HCT116 (cell line): ENCODE measurements around the gene ANKRD39. TPM values are rescaled to one million over a fixed set of nuclear protein-coding genes. Genes with fewer than 3 reads are reported as not detected.

Experiments used
- ATAC-seq: fragments of 200-7000 bp; cut with Tn5 transposase; 2 replicates; pipeline ENCODE4 v1.9.1; 2020; ENCODE audit warnings: mild to moderate bottlenecking, moderate library complexity
- BruUV-seq: library from RNA; stranded (reverse); fragments of 400-500 nt; replicated peaks from 2 replicates; lab custom pipeline; 2021; lab: Mats Ljungman, UMichigan
- CTCF ChIA-PET: fragments of 300-600 bp; sonication (Branson Sonifier 250); formaldehyde crosslinking; loops from one replicate; lab custom pipeline; 2021; ENCODE audit warnings: antibody characterized with exemption; lab: Charles Lee
- POLR2A ChIA-PET: fragments of 300-600, 350-600 bp; sonication (Branson Sonifier 250); formaldehyde crosslinking; loops from one replicate; lab custom pipeline; 2021; ENCODE audit warnings: antibody characterized with exemption; lab: Charles Lee
- RAD21 ChIA-PET, 2 experiments: fragments of 300-600 bp; sonication (Branson Sonifier 250); formaldehyde crosslinking; loops; one replicate each; lab custom pipeline; 2023; ENCODE audit warnings: low total read pairs in 2 of 2; ENCODE audit not compliant: uncharacterized antibody in 2 of 2, unreplicated experiment in 2 of 2, low non-redundant PET in 1 of 2; lab: Charles Lee
- DNase-seq: peaks from one replicate; pipeline ENCODE4 v3.0.0-alpha.2; 2010; ENCODE audit warnings: low read depth, low spot score
- H2AFZ ChIP-seq: fragments of 200-600 bp; shearing (Covaris generic), sonication (generic); 2 replicates; pipeline ENCODE4 v1.6.1; 2017; ENCODE audit warnings: low read depth, mixed run types, mixed read lengths, antibody characterized with exemption, low read length; ENCODE audit not compliant: poor library complexity, severe bottlenecking
- H3K27ac ChIP-seq: 2 replicates; pipeline ENCODE4 v1.5.1; 2012; ENCODE audit warnings: low read depth, low read length
- H3K27me3 ChIP-seq: fragments of 200-600 bp; sonication (generic); 2 replicates; pipeline ENCODE4 v1.6.1; 2016; ENCODE audit warnings: mixed run types, low read length, mixed read lengths; ENCODE audit not compliant: insufficient read depth
- H3K36me3 ChIP-seq, 2 experiments: fragments of 200-500 bp in 1 of 2; fragments of 200-600 bp in 1 of 2; sonication (Bioruptor generic) in 1 of 2; sonication (generic) in 1 of 2; 2 replicates each; pipeline versions ENCODE4 v1.5.1 to v1.6.1; 2014 to 2016; ENCODE audit warnings: low read length in 2 of 2, inconsistent platforms in 1 of 2, mixed read lengths in 1 of 2, mixed run types in 1 of 2; ENCODE audit not compliant: insufficient read depth in 2 of 2, control insufficient read depth in 1 of 2
- H3K4me1 ChIP-seq, 2 experiments: fragments of 200-600 bp in 1 of 2; sonication (generic) in 1 of 2; 2 replicates each; pipeline versions ENCODE4 v1.5.1 to v1.6.1; 2012 to 2017; ENCODE audit warnings: low read length in 2 of 2, inconsistent platforms in 1 of 2, mild to moderate bottlenecking in 1 of 2, mixed read lengths in 1 of 2, mixed run types in 1 of 2, moderate library complexity in 1 of 2; ENCODE audit not compliant: insufficient read depth in 2 of 2, control insufficient read depth in 1 of 2
- H3K4me2 ChIP-seq: fragments of 200-600 bp; sonication (generic); 2 replicates; pipeline ENCODE4 v1.6.1; 2017; ENCODE audit warnings: mixed run types, low read length, mixed read lengths
- H3K4me3 ChIP-seq, 2 experiments: fragments of 200-600 bp in 1 of 2; sonication (generic) in 1 of 2; replicated peaks in 1 of 2; 2 replicates each; pipeline ENCODE4 v1.5.1; 2011 to 2016; ENCODE audit warnings: low read length in 2 of 2, control low read depth in 1 of 2, low read depth in 1 of 2, mild to moderate bottlenecking in 1 of 2, mixed read lengths in 1 of 2, mixed run types in 1 of 2
- H3K79me2 ChIP-seq: fragments of 200-600 bp; sonication (generic); 2 replicates; pipeline ENCODE4 v1.6.1; 2017; ENCODE audit warnings: mild to moderate bottlenecking, mixed run types, low read length, moderate library complexity, mixed read lengths; ENCODE audit not compliant: insufficient read depth
- H3K9ac ChIP-seq: fragments of 200-600 bp; sonication (generic); 2 replicates; pipeline ENCODE4 v1.6.1; 2016; ENCODE audit warnings: low read length, mixed read lengths
- H3K9me2 ChIP-seq: fragments of 200-600 bp; sonication (generic), shearing (Covaris generic); 2 replicates; pipeline ENCODE4 v1.6.1; 2017; ENCODE audit warnings: mixed run types, mild to moderate bottlenecking, moderate library complexity; ENCODE audit not compliant: insufficient read depth
- H3K9me3 ChIP-seq, 2 experiments: fragments of 200-500 bp in 1 of 2; fragments of 200-600 bp in 1 of 2; sonication (Bioruptor generic) in 1 of 2; sonication (generic) in 1 of 2; 2 replicates each; pipeline ENCODE4 v1.6.1; 2014 to 2017; ENCODE audit warnings: low read length in 2 of 2, mixed read lengths in 2 of 2, inconsistent platforms in 1 of 2, low read depth in 1 of 2, mild to moderate bottlenecking in 1 of 2, mixed run types in 1 of 2, moderate library complexity in 1 of 2; ENCODE audit not compliant: control insufficient read depth in 1 of 2, insufficient read depth in 1 of 2
- H4K20me1 ChIP-seq: fragments of 200-600 bp; sonication (generic), shearing (Covaris generic); 2 replicates; pipeline ENCODE4 v1.6.1; 2017; ENCODE audit warnings: mixed run types, mild to moderate bottlenecking, moderate library complexity; ENCODE audit not compliant: insufficient read depth
- CTCF ChIP-seq, 3 experiments: fragments of 200-600 bp in 1 of 3; sonication (generic) in 1 of 3; IDR thresholded peaks in 2 of 3; conservative IDR thresholded peaks in 1 of 3; 2 replicates each; pipeline ENCODE4 v1.5.1; 2012 to 2017; ENCODE audit warnings: low read depth in 2 of 3, low read length in 2 of 3, antibody characterized with exemption in 1 of 3, borderline replicate concordance in 1 of 3, control low read depth in 1 of 3, mild to moderate bottlenecking in 1 of 3, mixed read lengths in 1 of 3, mixed run types in 1 of 3, moderate library complexity in 1 of 3; ENCODE audit not compliant: insufficient read depth in 1 of 3
- ELF1 ChIP-seq: IDR thresholded peaks from 2 replicates; pipeline ENCODE4 v1.6.1; 2012; ENCODE audit warnings: low read depth, borderline replicate concordance
- FOSL1 ChIP-seq: IDR thresholded peaks from 2 replicates; pipeline ENCODE4 v1.6.1; 2012; ENCODE audit warnings: low read depth
- MAX ChIP-seq: IDR thresholded peaks from 2 replicates; pipeline ENCODE4 v1.6.1; 2012
- TCF7L2 ChIP-seq: IDR thresholded peaks from 2 replicates; pipeline ENCODE4 v1.7.0; 2011; ENCODE audit warnings: borderline replicate concordance, inconsistent platforms; ENCODE audit not compliant: insufficient read depth, insufficient read length; ENCODE audit errors: extremely low read depth
- YY1 ChIP-seq: IDR thresholded peaks from 2 replicates; pipeline ENCODE4 v1.6.1; 2011; ENCODE audit warnings: low read length, low read depth, moderate library complexity, mild to moderate bottlenecking; ENCODE audit not compliant: insufficient replicate concordance; ENCODE audit errors: extremely low read depth
- ZBTB33 ChIP-seq: IDR thresholded peaks from 2 replicates; pipeline ENCODE4 v1.6.1; 2011; ENCODE audit warnings: mild to moderate bottlenecking, low read length, moderate library complexity; ENCODE audit not compliant: insufficient replicate concordance; ENCODE audit errors: extremely low read depth
- intact Hi-C: fragments of 100-400 bp; cut with micrococcal nuclease; formaldehyde crosslinking; loops from 2 replicates; pipeline ENCODE4 v1.10.0; 2022
- total RNA-seq: library from RNA; stranded (reverse); gene quantifications from one replicate; pipeline ENCODE4 v1.2.1, GENCODE V29; 2021; ENCODE audit not compliant: unreplicated experiment

ANKRD39 gene
- total RNA-seq, 1 experiment from 2014 or later, result 24.2 TPM

- DNase-seq, result no peak
- ATAC-seq, result no peak
- no peaks in the 10 kb centered on the region for H3K27me3 ChIP-seq
- peaks cover 25% of the 10 kb centered on the region; the same call in 1 of the 2 replicates for H3K79me2 ChIP-seq
- no peak overlapping the region for H3K4me2 ChIP-seq
- H3K4me1 ChIP-seq, result peaks cover 14 to 24% of the 10 kb centered on the region in 2 experiments
- no peak overlapping the region for H3K27ac ChIP-seq
- H3K4me3 ChIP-seq, result no peak overlapping the region
- no peak overlapping the region for H2AFZ ChIP-seq
- ChIA-PET POLR2A (no interaction called here), RAD21 (no interaction called here), CTCF (no interaction called here)
- peaks cover 25 to 28% of the 10 kb centered on the region in 2 experiments for H3K36me3 ChIP-seq
- intact Hi-C loops, result no loop called here
- no peak overlapping the region for H3K9ac ChIP-seq
- H4K20me1 ChIP-seq, result no peaks in the 10 kb centered on the region
- TF ChIP-seq CTCF (IDR thresholded peaks at IDR 0.05 in 2 of 3, conservative IDR thresholded peaks at IDR 0.05 in 1 of 3; ENCODE audit: borderline replicate concordance in 1 of 3, insufficient read depth in 1 of 3, low read depth in 2 of 3, low read length in 2 of 3) (no peak), ZBTB33 (no peak), MAX (no peak)
- no TSS peak for BruUV-seq
- H3K9me2 ChIP-seq, result no peaks in the 10 kb centered on the region
- H3K9me3 ChIP-seq, result no peaks in the 10 kb centered on the region
These were observed 8.3 kb upstream of the ANKRD39 start for GRCh38 chr2:96866149-96866548.

GRCh38 chr2:96865654-96866053, 7.8 kb upstream of the ANKRD39 start:
- Histone ChIP-seq H2AFZ (no peak overlapping the region), H3K27me3 (no peaks in the 10 kb centered on the region), H3K9me2 (no peaks in the 10 kb centered on the region), H3K9ac (no peak overlapping the region), H3K4me3 (no peak overlapping the region), H3K27ac (no peak overlapping the region), H3K4me1 (peaks cover 10 to 19% of the 10 kb centered on the region in 2 experiments), H4K20me1 (no peaks in the 10 kb centered on the region), H3K4me2 (no peak overlapping the region), H3K79me2 (peaks cover 25% of the 10 kb centered on the region; the same call in 1 of the 2 replicates), H3K36me3 (peaks cover 25 to 29% of the 10 kb centered on the region in 2 experiments), H3K9me3 (no peaks in the 10 kb centered on the region)
- ChIA-PET POLR2A (no interaction called here), CTCF (no interaction called here), RAD21 (no interaction called here)
- BruUV-seq, result no TSS peak
- ATAC-seq (no peak), DNase-seq (no peak)
- intact Hi-C loops, result no loop called here
- no peak for TF ChIP-seq YY1
- no peak for TF ChIP-seq TCF7L2
- TF ChIP-seq ELF1, result no peak
- no peak for TF ChIP-seq FOSL1
